Activated CD4-positive, alpha-beta T cell treated with anti-CD3 and anti-CD28 coated beads for 4 hours (primary cell): ENCODE data around the gene TINAGL1.

Experiments
- DNase-seq, 2 donors: peaks; one replicate each; pipeline ENCODE4 v3.0.0-alpha.2; 2020

Gene TINAGL1

DNA sequence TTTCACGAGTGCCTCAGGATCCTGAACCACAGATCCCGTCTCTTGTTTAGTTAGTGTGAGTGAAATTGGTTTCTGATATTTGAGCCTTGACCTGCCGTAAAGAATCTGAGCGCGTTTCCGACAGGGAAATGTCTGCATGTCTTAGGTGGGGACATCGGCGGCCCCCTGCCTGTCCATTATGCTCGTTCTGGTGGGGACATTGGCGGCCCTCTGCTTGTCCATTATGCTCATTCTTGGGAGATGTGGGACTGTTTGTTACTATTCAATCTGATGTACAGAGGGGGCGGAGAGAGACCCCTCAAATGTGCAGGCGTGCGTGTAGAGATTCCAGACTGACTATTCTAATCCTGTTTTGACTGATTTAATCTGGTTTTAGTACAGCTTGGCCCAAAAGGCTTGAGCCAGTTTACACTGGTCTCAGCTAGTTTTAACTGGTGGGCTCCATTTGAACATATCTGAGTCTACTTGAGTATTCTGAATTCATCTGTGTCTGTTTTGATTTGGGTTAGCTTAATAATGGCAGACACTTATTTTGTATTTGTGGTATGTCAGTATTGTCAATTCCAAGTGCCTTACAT lies 6.6 kb upstream of the TINAGL1 start:
- DNase-seq, result no peak

DNA sequence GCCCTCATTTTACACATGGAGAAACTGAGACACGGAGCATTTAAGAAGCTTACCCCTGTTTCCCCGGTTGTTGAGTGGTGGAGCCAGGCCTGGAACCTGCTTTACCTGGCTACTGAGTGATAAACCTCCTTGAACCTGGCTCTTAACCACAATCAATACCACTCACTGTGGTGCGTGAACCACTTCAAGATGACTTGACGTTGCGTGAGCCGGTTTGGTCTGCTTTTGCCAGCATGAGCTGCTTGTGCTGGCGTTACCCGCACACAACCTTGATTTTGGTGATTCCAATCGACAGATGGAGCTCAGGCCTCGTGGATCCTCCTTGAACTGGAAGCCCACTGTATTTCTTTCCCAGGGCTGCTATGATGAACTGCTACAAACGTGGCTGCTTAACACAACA lies 6.1 kb upstream of the TINAGL1 start:
- no peak for DNase-seq

DNA sequence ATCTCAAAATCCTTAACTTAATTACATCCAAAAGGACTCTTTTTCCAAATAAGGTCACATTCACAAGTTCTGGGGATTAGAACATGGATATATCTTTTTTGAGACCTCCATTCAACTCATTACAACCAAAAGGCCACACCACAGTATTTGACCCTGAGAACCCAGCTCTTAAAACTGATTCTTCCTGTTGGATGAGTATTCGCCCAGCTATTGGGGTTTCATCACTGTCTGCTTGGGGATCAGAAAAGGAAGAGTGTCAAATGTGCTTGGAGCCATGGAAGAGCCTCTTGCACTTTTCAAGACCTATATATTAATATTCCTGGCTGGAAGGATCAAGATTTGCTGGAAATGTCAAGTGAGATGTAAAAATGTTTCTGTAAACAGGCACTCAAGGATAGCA lies 5.4 kb upstream of the TINAGL1 start:
- no peak for DNase-seq

DNA sequence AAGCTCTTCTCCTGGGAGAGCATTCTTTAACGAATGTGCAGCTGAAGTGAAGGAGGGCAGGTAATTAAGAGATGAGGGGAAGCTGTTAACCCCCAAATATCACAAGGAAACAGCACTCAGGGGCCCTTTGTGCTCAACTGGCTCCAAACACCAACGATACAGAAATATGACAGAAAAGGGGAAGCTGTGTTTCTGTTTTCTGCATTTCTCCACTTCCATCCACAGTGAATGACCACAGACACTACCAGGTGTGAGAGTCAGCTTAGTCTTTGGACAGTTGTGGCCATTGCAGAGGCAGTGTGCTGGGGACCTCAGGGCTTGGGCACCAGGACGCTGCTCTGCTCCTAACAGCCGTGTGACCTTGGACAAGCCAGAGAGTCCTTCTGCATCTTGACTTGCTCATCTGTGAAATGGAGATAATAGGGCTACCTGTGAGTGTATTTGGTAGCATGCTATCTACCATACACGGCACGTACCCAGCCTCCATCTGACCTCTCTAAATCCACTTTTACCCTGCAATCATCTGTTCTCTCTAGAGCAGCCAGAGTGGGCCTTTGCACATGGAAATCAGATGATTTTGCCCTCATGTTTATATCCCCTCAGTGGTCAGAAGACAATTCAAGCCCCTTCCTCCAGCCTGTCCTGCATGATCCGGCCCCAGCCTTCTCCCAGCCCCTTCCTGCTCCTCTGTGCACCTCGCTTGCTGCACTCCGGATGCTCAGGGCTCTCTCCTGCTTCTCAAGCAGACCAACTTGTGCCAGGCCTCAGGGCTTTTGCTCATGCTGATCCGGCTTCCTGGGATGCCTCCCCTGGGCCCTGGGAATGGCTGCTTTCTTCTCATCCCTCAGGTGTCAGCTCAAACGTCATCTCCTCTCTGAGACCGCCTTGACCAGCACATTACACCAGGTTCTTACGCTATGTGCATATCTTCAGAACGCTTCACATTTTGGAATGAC lies 4.7 kb upstream of the TINAGL1 start:
- no peak for DNase-seq

DNA sequence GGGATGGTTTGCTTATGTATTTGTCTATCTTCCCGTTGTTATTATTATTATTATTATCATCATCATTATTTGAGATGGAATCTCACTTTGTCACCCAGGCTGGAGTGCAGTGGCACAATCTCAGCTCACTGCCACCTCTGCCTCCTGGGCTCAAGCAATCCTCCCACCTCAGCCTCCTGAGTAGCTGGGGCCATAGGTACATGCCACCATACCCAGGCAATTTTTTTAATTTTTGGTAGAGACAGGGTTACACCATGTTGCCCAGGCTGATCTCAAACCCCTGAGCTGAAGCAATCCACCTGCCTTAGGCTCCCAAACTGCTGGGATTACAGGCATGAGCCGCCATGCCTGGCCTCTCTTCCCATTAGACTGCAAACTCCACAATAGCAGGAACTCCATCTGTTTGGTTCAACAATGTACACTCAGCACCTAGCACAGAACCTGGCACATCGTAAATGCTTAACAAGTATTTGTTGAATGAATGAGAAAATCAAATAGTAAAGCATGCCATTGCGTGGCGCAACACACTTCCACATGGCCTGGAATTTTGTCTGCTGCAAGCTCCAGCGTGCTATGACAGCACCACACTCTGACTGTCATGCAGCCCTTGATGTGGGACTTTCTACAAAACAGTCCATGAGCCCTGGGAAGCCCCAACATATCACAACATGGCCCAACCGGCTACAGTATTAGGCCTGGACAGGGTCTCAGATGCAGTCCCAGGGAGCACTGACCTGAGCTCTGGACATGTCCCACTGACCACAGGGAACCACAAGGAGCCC lies 3.8 kb upstream of the TINAGL1 start:
- DNase-seq, result no peak

DNA sequence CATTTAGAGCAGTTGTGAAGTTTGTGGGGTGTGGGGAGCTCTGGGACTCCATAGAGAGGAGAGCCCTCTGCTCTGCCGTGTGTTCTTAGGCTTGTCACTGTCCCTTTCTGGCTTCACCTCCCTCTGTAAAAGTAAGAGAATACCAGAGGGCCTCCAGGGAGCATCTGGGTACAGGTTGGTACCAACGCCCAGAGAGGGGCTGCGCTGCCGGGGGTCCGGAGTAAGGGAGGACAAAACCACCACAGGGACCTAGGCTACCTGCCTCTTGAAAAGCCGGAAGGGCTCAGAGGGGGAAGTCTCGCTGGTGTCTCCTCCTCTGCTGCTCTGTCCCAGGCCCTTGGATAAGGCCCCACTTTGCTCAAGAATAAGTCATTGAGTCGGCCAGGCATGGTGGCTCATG lies 3.1 kb upstream of the TINAGL1 start:
- DNase-seq, result no peak

DNA sequence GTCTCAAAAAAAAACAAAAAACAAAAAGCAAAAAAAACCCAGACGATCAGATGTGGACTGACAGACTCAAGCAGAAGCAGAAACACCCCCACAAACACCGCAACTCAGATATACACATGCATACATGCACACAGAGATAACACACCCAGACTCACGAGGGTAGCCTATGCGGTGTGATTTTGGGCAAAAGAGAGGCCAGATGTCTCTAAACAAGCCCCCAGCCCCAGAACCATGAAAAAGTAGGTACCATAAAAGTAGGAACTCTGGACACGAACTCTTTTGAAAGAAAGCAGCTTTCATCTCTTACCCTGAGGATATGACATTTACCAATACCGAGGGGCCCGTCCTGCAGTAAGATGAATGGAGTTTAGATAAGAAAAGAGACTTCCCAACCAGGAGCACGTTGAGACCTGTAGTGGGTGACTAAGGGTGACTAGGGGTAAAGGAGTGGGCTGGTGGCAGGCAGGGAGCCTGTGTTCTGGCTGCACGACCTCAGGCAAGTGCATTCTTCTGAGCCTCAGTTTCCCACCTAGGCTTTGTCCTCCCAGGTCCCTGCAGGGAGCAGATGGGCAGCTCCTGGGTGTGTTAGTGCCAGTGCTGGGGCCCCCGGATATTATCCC lies 1.5 kb upstream of the TINAGL1 start:
- DNase-seq, result no peak

DNA sequence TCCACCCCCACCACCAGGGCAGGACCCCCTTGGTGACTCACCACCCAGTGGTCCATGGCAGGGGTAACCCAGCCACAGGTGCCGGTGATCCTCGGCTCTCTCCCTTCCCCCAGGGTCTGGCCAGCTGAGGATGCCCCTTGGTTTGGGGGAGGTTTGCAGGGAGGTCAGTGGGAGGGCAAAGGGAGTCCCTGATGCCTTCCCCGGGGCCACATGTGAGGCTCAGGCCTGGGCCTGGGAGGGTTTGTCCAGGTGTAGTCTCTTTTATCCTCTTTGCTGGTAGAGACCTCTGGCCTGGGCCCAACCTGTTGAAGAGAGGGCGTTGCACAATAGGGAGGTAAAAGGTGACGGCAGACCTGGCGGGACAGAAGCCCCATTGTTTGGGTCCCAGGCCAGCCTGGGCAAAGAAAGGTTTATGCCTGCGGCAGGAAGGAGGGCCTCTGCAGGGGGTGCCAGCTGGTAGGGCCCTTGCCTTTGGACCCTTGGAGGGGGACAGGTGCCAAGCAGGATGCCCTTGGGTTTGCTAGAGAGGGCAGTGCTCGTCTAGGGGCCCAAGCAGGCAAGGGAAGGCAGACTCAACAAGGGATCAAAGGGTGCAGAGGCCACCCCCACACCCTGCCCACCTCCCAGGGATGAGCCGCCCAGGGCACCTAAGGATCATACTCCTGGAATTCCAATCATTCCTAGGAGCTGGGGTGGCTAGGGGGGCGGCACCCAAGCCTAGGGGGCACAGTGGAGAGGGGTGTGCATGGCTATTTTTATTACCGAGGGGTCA lies 760 bp upstream of the TINAGL1 start:
- no peak for DNase-seq

DNA sequence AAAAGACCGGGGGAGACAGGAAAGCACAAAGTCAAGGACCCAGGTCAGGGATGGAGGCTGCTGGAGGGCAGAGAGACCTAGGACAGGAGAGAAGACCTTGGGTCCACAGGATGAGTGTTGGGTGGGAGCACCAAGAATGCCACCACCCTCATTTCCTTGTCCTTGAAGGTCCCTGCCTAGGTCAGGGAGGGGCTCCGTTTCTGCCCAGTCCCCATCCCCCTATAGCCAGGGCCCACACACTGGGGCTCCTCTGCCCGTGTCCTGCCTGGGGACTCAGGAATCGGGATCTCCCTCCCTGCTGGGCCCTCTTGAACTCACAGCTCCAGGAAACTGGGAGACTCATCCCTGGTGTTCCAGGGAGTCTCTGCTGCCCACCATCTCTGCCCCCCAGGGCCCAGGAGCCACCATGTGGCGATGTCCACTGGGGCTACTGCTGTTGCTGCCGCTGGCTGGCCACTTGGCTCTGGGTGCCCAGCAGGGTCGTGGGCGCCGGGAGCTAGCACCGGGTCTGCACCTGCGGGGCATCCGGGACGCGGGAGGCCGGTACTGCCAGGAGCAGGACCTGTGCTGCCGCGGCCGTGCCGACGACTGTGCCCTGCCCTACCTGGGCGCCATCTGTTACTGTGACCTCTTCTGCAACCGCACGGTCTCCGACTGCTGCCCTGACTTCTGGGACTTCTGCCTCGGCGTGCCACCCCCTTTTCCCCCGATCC lies 584 bp downstream of the TINAGL1 start:
- DNase-seq, result no peak

DNA sequence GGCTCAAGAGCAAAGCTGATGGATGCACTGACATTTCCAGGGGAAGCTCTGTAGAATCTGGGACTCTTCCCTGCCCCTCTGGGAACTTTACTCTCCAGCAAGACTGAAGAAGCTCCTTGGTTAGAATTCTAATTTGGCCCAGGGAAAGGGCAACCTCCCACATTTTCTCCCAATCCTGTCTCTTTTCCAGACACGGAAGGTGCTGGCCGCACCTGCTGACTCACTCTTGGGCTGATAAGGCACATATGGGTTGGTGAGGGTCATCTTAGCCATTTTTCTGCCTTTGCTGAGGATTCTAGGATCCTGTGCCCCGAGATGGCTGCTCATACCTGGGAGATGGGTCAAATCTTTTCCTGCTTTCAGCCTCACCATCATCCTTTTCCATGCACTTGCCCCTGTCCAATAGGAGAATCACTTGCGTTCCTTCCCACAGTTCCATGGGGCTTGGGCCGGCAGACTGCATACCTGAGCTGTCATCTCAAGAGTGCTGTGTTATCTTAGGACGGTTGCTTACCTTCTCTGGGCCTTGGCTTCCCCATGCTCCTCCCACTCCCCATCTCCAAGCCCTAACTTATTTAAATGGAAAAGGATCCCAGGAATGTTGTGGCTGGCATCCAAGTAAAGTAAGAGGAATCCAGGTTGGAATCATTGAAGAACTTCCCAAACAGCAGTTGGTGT lies 1.3 kb downstream of the TINAGL1 start:
- DNase-seq, result no peak

DNA sequence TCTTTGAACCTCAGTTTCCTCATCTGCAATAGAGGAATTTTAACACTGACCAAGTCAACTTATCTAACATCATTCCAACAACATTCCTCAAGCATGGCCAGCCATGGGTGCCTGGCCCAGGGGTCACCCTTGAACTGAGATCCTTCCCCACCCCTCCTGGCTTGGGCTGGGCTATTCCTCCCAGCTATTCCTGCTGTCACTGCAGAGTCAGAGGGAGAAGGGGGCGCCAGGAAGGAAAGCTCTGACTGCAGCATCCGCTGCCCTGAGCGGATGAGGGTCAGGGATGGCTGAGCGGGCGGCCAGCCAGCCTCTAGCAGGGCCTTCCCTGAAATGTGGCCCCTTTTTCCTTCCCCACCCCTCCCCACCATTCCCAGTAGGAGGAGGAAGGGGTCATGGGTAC lies 3.1 kb downstream of the TINAGL1 start:
- no peak for DNase-seq

DNA sequence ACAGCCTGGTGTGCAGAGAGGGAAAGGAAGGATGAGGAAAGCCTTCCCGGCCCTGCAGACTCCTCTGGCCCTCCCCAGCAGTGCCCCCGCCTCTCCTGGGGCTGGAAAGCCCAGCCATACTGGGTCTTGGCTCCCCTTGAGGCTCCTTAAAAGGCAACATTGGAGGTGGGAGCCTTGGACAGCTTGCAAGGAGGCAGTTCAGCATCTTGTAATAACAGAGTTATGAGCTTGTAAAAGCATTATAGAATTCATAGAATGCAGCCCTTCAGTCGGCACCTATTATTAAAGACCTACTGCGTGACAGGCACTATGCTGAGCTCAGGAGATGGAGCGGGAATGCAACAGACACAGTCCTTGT lies 4.2 kb downstream of the TINAGL1 start:
- DNase-seq, result no peak

DNA sequence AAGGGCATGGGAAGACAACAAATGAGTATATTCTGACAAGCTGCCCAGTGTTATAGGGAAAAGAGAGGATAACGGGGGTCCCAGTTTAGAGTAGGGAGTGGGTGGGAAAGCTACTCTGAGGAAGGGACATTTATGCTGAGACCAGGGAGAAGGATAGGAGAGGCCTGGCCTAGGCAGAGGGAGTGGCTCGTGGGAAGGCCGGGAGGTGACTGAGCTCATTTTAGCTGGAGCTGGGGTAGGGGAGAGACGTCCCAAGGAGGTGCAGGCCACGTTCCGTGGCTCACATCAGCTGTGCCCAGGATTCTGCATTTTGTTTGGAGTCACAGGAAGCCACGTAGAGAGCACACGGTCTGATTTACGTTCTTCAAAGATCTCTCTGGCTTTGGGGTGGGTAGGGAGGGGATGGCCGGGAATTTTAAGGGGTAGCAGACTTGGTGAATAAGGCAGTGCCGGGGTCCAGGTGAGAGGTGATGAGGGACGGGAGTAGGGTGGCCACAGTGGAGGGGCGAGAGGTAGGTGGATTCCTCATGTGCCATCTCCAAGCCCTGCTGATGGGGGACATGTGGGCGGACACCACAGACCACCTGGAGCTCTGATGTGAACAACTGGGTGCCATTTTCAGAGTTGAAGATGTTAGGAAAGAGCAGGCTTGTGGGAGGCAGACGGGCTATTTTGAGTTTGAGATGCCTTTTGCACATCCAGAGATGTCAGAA lies 4.7 kb downstream of the TINAGL1 start:
- DNase-seq, result no peak

DNA sequence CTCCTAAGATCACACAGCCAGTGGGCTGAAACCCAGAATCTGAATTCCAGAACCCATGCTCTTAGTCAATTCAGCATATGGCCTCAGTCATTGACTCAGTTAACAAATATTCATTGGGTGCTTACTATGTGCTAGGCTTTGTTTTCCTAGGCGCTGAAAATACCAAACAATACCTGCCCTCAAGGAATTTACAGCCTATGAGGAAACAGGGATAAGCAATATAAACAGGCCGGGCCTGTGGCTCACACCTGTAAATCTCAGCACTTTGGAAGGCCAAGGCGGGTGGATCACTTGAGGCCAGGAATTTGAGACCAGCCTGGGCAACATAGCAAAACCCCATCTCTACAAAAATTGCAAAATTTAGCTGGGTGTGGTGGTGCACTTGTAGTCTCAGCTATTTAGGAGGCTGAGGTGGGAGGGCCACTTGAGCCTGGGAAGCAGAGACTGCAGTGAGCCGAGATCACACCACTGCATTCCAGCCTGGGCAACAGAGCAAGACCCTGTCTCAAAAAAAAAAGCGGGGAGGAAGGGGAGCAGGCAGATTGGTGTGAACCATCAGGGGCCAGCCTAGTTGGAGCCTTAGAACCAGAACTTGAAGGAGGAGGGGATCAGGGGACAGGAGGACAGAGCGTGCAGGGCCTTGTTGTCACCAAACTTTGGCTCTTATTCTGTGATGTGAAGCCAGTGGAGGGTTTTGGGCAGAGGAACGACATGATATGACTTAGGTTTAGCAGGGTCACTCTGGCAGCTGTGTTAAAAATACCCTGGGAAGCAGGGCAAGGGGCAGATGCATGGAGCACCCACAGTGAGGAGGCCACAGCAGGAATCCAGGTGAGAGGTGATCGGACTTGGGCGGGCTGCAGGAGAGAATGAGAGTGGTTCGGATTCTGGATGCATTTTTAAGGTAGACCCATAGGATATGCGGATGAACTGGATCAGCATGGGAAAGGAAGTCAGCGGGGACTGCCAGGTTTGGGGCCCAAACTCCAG lies 5.8 kb downstream of the TINAGL1 start:
- no peak for DNase-seq

DNA sequence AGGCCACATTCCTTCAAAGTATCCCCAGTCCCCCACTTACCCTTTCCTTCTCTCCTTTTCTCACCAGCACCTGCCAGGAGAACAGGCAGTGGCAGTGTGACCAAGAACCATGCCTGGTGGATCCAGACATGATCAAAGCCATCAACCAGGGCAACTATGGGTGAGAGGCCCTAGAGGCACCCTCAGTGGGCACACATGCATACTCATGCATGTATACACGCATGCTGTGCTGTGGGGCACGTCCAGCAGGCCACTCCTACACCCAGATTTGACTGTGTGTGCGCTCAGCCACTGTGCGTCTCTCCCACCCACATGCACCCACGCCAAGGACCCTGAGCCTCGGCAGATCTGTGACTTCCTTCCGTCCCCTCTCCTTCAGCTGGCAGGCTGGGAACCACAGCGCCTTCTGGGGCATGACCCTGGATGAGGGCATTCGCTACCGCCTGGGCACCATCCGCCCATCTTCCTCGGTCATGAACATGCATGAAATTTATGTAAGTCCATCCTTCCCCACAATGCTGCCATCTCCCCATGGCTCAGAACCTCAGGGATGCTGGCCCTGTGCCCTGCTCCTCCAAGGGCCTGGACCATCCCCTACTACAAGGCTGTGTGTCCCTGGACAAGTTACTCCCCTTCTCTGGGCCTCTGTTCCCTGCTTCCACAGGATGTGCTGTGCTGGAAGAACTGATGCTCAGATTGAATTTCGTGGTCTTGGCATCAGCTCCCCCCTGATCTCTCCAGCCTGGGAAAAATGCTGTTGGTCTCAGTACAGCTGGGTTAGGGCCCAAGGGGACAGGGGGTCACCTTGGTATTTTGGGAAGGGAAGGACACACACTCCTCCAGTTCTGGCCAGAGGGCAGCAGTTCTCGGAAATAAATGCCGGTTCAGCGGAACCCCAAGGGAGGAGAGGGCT lies 7.0 kb downstream of the TINAGL1 start:
- no peak for DNase-seq

DNA sequence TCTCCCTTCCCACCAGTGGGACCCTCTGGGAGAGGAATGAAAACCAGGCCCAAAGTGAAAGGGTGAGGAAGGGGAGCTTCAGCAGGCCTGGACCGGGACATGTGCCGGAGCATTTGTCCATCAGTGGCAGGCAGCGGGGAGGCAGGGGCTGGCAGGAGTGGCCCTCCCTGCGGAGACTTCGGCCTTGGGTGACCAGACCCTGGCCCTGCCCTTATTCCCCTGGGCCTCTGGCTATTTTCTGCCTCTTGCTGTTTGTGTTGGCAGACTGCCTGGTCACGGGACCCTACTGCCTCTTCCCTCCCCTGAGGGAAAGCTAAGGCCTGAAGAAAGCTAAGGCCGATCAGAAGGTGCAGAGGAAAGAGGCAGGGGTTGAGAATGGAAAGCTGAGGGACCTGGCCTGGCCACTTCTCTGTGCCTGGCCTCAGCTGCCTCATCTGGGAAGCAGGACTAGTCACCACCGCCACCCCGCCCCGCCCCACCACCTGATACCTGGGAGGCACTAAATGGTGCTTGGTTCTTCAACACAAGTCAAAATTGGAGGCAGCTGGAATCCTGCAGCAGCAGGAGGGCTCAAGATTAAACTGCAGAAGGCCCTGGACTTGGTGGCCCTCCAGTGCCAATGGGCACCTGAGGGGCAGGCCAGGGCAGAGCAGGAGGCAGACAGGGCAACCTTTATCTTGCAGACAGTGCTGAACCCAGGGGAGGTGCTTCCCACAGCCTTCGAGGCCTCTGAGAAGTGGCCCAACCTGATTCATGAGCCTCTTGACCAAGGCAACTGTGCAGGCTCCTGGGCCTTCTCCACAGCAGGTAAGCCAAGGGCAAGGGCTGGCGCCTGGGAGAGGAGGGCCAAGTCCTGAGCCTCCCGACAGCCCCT lies 7.9 kb downstream of the TINAGL1 start:
- no peak for DNase-seq
